ENCODE results near the gene CLIP4.

The CLIP4 gene

GRCh38 chr2:29226808-29227207, 111.6 kb downstream of the CLIP4 start (continued):
- TF ChIP-seq, protein P1, sequence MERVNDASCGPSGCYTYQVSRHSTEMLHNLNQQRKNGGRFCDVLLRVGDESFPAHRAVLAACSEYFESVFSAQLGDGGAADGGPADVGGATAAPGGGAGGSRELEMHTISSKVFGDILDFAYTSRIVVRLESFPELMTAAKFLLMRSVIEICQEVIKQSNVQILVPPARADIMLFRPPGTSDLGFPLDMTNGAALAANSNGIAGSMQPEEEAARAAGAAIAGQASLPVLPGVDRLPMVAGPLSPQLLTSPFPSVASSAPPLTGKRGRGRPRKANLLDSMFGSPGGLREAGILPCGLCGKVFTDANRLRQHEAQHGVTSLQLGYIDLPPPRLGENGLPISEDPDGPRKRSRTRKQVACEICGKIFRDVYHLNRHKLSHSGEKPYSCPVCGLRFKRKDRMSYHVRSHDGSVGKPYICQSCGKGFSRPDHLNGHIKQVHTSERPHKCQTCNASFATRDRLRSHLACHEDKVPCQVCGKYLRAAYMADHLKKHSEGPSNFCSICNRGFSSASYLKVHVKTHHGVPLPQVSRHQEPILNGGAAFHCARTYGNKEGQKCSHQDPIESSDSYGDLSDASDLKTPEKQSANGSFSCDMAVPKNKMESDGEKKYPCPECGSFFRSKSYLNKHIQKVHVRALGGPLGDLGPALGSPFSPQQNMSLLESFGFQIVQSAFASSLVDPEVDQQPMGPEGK (CRISPR knock-in tag; IDR thresholded peaks at IDR 0.05; ENCODE audit: borderline replicate concordance): no peak
- TF ChIP-seq ZFP30 (CRISPR knock-in tag; IDR thresholded peaks at IDR 0.05): no peak

- TF ChIP-seq CSDC2 (CRISPR knock-in tag; IDR thresholded peaks at IDR 0.05) (no peak), RARB (CRISPR knock-in tag; IDR thresholded peaks at IDR 0.05) (no peak), BACH2 (CRISPR knock-in tag; IDR thresholded peaks at IDR 0.05; ENCODE audit: borderline replicate concordance) (no peak), ZNF70 (CRISPR knock-in tag; IDR thresholded peaks at IDR 0.05) (no peak), ISL1 (CRISPR knock-in tag; IDR thresholded peaks at IDR 0.05) (no peak), POU6F1 (CRISPR knock-in tag; IDR thresholded peaks at IDR 0.05; ENCODE audit: borderline replicate concordance, low read depth) (no peak)
- TF ChIP-seq, protein P1 (CRISPR knock-in tag; IDR thresholded peaks at IDR 0.05; ENCODE audit: borderline replicate concordance): no peak
- TF ChIP-seq, protein P2, sequence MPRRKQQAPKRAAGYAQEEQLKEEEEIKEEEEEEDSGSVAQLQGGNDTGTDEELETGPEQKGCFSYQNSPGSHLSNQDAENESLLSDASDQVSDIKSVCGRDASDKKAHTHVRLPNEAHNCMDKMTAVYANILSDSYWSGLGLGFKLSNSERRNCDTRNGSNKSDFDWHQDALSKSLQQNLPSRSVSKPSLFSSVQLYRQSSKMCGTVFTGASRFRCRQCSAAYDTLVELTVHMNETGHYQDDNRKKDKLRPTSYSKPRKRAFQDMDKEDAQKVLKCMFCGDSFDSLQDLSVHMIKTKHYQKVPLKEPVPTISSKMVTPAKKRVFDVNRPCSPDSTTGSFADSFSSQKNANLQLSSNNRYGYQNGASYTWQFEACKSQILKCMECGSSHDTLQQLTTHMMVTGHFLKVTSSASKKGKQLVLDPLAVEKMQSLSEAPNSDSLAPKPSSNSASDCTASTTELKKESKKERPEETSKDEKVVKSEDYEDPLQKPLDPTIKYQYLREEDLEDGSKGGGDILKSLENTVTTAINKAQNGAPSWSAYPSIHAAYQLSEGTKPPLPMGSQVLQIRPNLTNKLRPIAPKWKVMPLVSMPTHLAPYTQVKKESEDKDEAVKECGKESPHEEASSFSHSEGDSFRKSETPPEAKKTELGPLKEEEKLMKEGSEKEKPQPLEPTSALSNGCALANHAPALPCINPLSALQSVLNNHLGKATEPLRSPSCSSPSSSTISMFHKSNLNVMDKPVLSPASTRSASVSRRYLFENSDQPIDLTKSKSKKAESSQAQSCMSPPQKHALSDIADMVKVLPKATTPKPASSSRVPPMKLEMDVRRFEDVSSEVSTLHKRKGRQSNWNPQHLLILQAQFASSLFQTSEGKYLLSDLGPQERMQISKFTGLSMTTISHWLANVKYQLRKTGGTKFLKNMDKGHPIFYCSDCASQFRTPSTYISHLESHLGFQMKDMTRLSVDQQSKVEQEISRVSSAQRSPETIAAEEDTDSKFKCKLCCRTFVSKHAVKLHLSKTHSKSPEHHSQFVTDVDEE (CRISPR knock-in tag; IDR thresholded peaks at IDR 0.05): no peak
- ATAC-seq: peak; percentile 36
Observed at GRCh38 chr2:29227935-29228675, 112.9 kb downstream of the CLIP4 start.

DNA sequence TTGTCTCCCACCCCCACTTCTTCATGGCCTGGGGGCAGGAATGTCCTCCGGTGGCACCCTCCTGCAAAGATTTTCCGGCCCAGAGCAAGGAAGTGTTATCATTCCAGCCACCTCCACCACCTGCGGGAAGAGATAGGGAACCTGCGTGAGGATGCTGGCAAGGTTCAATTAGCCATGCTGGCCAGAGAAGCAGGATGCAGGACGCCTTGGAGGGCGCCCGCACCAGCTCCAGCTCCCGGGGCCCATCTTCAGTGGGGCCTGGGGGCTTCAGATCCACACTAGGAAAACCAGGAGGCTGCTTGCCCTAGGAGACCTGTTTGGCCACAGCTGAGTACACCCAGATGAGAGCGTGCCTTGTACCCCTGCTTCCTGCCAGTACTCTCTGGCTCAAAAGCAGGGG, 113.7 kb downstream of the CLIP4 start:
- no peak for ATAC-seq
- no peak for TF ChIP-seq ARNTL (CRISPR knock-in tag; IDR thresholded peaks at IDR 0.05; ENCODE audit: borderline replicate concordance, low read depth)
- no peak for TF ChIP-seq CSRNP3 (CRISPR knock-in tag; IDR thresholded peaks at IDR 0.05)
- no peak for TF ChIP-seq ZFP30 (CRISPR knock-in tag; IDR thresholded peaks at IDR 0.05)
- no peak for TF ChIP-seq OSR1 (CRISPR knock-in tag; IDR thresholded peaks at IDR 0.05)
- no peak for TF ChIP-seq ISL1 (CRISPR knock-in tag; IDR thresholded peaks at IDR 0.05)
- TF ChIP-seq GLIS3 (CRISPR knock-in tag; IDR thresholded peaks at IDR 0.05): no peak
- no peak for TF ChIP-seq ZNF565 (CRISPR knock-in tag; conservative IDR thresholded peaks at IDR 0.05; ENCODE audit: low read depth)
- no peak for TF ChIP-seq SNAI2 (CRISPR knock-in tag; IDR thresholded peaks at IDR 0.05)
- TF ChIP-seq PPARA (CRISPR knock-in tag; IDR thresholded peaks at IDR 0.05; ENCODE audit: borderline replicate concordance): no peak
- TF ChIP-seq, protein P2 (CRISPR knock-in tag; IDR thresholded peaks at IDR 0.05): no peak
- TF ChIP-seq, protein P1 (CRISPR knock-in tag; IDR thresholded peaks at IDR 0.05; ENCODE audit: borderline replicate concordance): no peak
- TF ChIP-seq ZFP3 (CRISPR knock-in tag; IDR thresholded peaks at IDR 0.05): no peak
- no peak for TF ChIP-seq CREB5 (CRISPR knock-in tag; IDR thresholded peaks at IDR 0.05; ENCODE audit: low read depth)
- no peak for TF ChIP-seq ZNF8 (CRISPR knock-in tag; IDR thresholded peaks at IDR 0.05)
- TF ChIP-seq TCF4 (CRISPR knock-in tag; IDR thresholded peaks at IDR 0.05; ENCODE audit: borderline replicate concordance): no peak
- no peak for TF ChIP-seq ZC3H10 (CRISPR knock-in tag; IDR thresholded peaks at IDR 0.05)

Data from SK-N-SH treated with all-trans-retinoic acid at 6 μM for 48 hours (cell line).